Measurements from ENCODE around the gene CCL2. TPM values are rescaled to one million over a fixed set of nuclear protein-coding genes. Genes with fewer than 3 reads are reported as not detected.

Gene CCL2
- 53.3 TPM for total RNA-seq
- long read RNA-seq, transcript CCL2-201 (3 exons, 741 nt) = major isoform, 23 of 28 reads
- long read RNA-seq, partial matches to known transcripts = 0 of 28 reads
- long read RNA-seq, other reads (novel, unspliced or antisense) = 0 of 28 reads

DNA sequence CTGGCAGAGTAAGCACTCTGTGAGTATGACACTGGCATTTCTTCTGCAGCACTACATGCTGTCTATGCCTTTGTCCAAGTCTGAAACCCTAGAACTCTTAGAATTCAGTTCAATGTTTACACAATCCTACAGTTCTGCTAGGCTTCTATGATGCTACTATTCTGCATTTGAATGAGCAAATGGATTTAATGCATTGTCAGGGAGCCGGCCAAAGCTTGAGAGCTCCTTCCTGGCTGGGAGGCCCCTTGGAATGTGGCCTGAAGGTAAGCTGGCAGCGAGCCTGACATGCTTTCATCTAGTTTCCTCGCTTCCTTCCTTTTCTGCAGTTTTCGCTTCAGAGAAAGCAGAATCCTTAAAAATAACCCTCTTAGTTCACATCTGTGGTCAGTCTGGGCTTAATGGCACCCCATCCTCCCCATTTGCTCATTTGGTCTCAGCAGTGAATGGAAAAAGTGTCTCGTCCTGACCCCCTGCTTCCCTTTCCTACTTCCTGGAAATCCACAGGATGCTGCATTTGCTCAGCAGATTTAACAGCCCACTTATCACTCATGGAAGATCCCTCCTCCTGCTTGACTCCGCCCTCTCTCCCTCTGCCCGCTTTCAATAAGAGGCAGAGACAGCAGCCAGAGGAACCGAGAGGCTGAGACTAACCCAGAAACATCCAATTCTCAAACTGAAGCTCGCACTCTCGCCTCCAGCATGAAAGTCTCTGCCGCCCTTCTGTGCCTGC is at the start of gene CCL2:
TSS of gene CCL2 (plus strand) at position 635 of the 730 bp plus-strand sequence. CDS start at position 700, 65 bp downstream.
- Histone ChIP-seq H3K4me3 (peak within 1 kb of the TSS; percentile 47), H3K4me1 (peaks cover 59% of the 10 kb centered on the region), H3K9me3 (no peaks in the 10 kb centered on the region), H3K36me3 (no peaks in the 10 kb centered on the region), H3K27me3 (no peaks in the 10 kb centered on the region), H3K27ac (peak within 1 kb of the TSS; percentile 71)
- no peak for DNase-seq
- intact Hi-C loops (cut with DNase I) = no loop called here
- ATAC-seq = peak; percentile 61
- TF ChIP-seq, protein P1, sequence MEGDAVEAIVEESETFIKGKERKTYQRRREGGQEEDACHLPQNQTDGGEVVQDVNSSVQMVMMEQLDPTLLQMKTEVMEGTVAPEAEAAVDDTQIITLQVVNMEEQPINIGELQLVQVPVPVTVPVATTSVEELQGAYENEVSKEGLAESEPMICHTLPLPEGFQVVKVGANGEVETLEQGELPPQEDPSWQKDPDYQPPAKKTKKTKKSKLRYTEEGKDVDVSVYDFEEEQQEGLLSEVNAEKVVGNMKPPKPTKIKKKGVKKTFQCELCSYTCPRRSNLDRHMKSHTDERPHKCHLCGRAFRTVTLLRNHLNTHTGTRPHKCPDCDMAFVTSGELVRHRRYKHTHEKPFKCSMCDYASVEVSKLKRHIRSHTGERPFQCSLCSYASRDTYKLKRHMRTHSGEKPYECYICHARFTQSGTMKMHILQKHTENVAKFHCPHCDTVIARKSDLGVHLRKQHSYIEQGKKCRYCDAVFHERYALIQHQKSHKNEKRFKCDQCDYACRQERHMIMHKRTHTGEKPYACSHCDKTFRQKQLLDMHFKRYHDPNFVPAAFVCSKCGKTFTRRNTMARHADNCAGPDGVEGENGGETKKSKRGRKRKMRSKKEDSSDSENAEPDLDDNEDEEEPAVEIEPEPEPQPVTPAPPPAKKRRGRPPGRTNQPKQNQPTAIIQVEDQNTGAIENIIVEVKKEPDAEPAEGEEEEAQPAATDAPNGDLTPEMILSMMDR (IDR thresholded peaks at IDR 0.05) = no peak

DNA sequence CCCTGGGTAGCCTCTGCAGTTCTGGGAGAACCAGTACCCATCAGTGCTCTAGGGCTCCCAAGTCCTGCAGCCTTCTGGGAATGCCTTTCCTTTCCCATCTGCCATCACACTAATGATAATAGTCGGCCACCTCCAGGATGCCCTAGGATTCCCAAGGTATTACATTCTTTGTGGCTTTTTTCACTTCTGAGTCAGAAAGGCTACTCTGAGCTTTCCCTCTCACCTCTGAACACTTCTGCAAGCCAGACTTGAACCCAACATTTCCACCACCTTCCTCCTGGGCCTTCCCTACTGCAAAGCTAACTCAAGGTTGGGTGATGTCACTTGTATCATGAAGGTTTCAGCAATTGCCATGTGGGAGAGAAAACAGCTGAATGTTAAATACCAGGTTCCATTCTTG is 49.7 kb upstream of the CCL2 start:
- Histone ChIP-seq H3K4me1 (no peaks in the 10 kb centered on the region), H3K27ac (no peak overlapping the region), H3K27me3 (no peaks in the 10 kb centered on the region), H3K9me3 (no peaks in the 10 kb centered on the region), H3K4me3 (no peak overlapping the region), H3K36me3 (no peaks in the 10 kb centered on the region)
- DNase-seq (no peak), ATAC-seq (no peak)
- TF ChIP-seq, protein P1 (IDR thresholded peaks at IDR 0.05) = no peak
- intact Hi-C loops (cut with DNase I) = loop anchor here (10.0 kb wide), 1 partner anchor 99 kb away; no protein-coding TSS in a partner anchor

DNA sequence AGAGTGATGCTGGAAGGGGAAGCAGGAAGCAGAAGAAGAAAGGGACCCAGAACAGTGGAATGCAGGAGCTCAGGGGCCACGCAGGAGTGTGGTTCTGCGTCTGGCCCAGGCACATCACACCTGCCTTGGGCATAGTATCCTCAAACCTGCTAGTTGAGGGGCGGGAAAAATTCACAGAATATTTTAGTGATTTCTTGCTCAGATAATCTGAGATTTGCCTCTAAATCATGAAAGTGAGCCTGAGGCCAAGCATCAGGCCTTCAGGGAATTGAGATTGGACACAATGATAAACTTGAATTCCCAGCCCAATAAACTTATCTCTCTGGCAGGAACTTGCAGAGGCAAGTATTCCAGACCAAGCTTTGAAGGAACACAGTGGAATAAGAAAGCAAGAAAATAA is 48.5 kb upstream of the CCL2 start:
- Histone ChIP-seq H3K27ac (no peak overlapping the region), H3K4me3 (no peak overlapping the region), H3K4me1 (no peaks in the 10 kb centered on the region), H3K36me3 (no peaks in the 10 kb centered on the region), H3K27me3 (no peaks in the 10 kb centered on the region), H3K9me3 (no peaks in the 10 kb centered on the region)
- no peak for DNase-seq
- intact Hi-C loops (cut with DNase I) = loop anchor here (10.0 kb wide), 1 partner anchor 98 kb away; no protein-coding TSS in a partner anchor
- TF ChIP-seq, protein P1 (IDR thresholded peaks at IDR 0.05) = no peak
- no peak for ATAC-seq

DNA sequence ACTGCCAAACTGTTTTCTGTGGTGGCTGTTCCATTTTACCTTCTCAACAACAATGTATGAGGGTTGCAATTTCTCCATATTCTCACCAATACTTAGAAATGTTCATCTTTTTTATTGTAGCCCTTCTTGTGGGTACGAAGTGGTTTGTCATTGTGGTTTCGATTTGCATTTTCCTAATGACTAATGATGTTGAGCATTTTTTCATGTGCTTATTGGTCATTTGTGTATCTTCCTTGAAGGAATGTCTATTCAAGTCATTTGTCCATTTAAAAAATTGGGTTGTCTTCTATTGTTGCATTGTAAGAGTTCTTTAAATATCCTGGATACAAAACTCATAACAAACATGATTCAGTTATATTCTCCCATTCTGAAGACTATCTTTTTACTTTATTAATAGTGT is 47.5 kb upstream of the CCL2 start:
- H3K4me1 ChIP-seq = no peaks in the 10 kb centered on the region
- no peaks in the 10 kb centered on the region for H3K27me3 ChIP-seq
- no peak overlapping the region for H3K27ac ChIP-seq
- no peaks in the 10 kb centered on the region for H3K9me3 ChIP-seq
- no peaks in the 10 kb centered on the region for H3K36me3 ChIP-seq
- TF ChIP-seq, protein P1 (IDR thresholded peaks at IDR 0.05) = no peak
- intact Hi-C loops (cut with DNase I) = loop anchor here (10.0 kb wide), 1 partner anchor 97 kb away; no protein-coding TSS in a partner anchor
- DNase-seq (no peak), ATAC-seq (no peak)
- H3K4me3 ChIP-seq = no peak overlapping the region

DNA sequence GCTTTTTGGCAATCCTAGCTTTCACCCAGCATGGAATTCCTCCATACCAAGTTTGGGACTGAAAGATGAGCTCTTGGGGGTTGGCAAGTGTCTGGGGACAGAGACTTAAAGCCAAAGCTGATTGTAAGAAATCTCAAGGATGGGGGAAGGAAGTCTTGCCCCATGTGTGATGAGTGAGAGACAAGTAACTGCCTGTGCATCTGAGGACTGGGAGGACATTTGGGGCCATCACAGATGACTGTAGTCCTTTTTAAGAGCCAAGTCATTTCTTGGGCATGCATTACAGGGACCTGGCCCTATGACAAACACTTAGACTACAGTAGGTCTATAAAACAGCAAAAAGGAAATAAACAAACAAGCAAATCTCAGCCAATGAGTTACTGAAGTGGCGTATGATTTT is 36.3 kb upstream of the CCL2 start:
- Histone ChIP-seq H3K9me3 (no peaks in the 10 kb centered on the region), H3K27ac (no peak overlapping the region), H3K36me3 (no peaks in the 10 kb centered on the region), H3K4me1 (peaks cover 22% of the 10 kb centered on the region), H3K27me3 (no peaks in the 10 kb centered on the region), H3K4me3 (no peak overlapping the region)
- intact Hi-C loops (cut with DNase I) = no loop called here
- TF ChIP-seq, protein P1 (IDR thresholded peaks at IDR 0.05) = no peak
- ATAC-seq = no peak
- DNase-seq = no peak

Data from upper lobe of right lung (tissue), 1 donor.